GM12878 (cell line): ENCODE data around the gene THTPA. TPM values are rescaled to one million over a fixed set of nuclear protein-coding genes. Genes with fewer than 3 reads are reported as not detected.

Experiments used
- ATAC-seq: fragments of 200-7000 bp; cut with Tn5 transposase; 3 replicates; pipeline ENCODE4 v1.9.1; 2020; ENCODE audit warnings: mild to moderate bottlenecking, moderate library complexity
- BruUV-seq: library from RNA; stranded (reverse); fragments of 400-500 nt; replicated peaks from 2 replicates; lab custom pipeline; 2021; lab: Mats Ljungman, UMichigan
- CTCF ChIA-PET: fragments of 300-600 bp; sonication (Branson Sonifier 250); formaldehyde crosslinking; extraction: SDS; loops from one replicate; lab custom pipeline; 2021; ENCODE audit warnings: inconsistent platforms; lab: Yijun Ruan, JAX
- POLR2A ChIA-PET: fragments of 350-600 bp; formaldehyde crosslinking; extraction: SDS; loops from one replicate; lab custom pipeline; 2021; ENCODE audit warnings: inconsistent platforms; lab: Charles Lee
- RAD21 ChIA-PET: fragments of 300-600 bp; sonication (Branson Sonifier 250); formaldehyde crosslinking; loops from one replicate; lab custom pipeline; 2023; ENCODE audit warnings: antibody characterized with exemption; ENCODE audit not compliant: unreplicated experiment; lab: Charles Lee
- SMC1A ChIA-PET: fragments of 300-600 bp; sonication (Branson Sonifier 250); formaldehyde crosslinking; loops from one replicate; lab custom pipeline; 2023; ENCODE audit not compliant: unreplicated experiment, uncharacterized antibody; lab: Charles Lee
- DNase-seq: peaks from one replicate; pipeline ENCODE4 v3.0.0-alpha.2; 2011; ENCODE audit warnings: low read depth, low spot score
- FAIRE-seq: peaks from 3 replicates; lab custom pipeline; 2011; peaks lifted over from hg19 to GRCh38; lab: Jason Lieb, UNC
- H2AFZ ChIP-seq: 2 replicates; pipeline ENCODE4 v1.6.0; 2011; ENCODE audit warnings: low read depth, low read length, control low read depth; ENCODE audit not compliant: control insufficient read depth
- H3K27ac ChIP-seq: 2 replicates; pipeline ENCODE4 v1.5.1; 2011; ENCODE audit warnings: control low read depth; ENCODE audit not compliant: control insufficient read depth, insufficient read depth
- H3K27me3 ChIP-seq, 2 experiments: replicated peaks in 1 of 2; 2 replicates each; pipeline versions ENCODE4 v1.6.0 to v1.6.1; 2011; ENCODE audit warnings: low read length in 1 of 2; ENCODE audit not compliant: control insufficient read depth in 2 of 2, insufficient read depth in 2 of 2
- H3K36me3 ChIP-seq, 2 experiments: 2 replicates each; pipeline ENCODE4 v1.5.1; 2011; ENCODE audit warnings: low read length in 1 of 2; ENCODE audit not compliant: control insufficient read depth in 2 of 2, insufficient read depth in 2 of 2
- H3K4me1 ChIP-seq: 2 replicates; pipeline ENCODE4 v1.6.1; 2011; ENCODE audit warnings: mild to moderate bottlenecking, low read length, moderate library complexity, mixed read lengths; ENCODE audit not compliant: control insufficient read depth, insufficient read depth
- H3K4me2 ChIP-seq: 2 replicates; pipeline ENCODE4 v1.6.0; 2011; ENCODE audit warnings: control low read depth; ENCODE audit not compliant: control insufficient read depth, insufficient read depth
- H3K4me3 ChIP-seq: fragments of 200-600 bp; sonication (generic); 2 replicates; pipeline ENCODE4 v1.5.1; 2016
- H3K79me2 ChIP-seq: 2 replicates; pipeline ENCODE4 v1.6.0; 2011; ENCODE audit warnings: low read length; ENCODE audit not compliant: control insufficient read depth, insufficient read depth
- H3K9ac ChIP-seq: 2 replicates; pipeline ENCODE4 v1.8.0; 2011; ENCODE audit warnings: low read length, control low read depth, mixed read lengths; ENCODE audit not compliant: control insufficient read depth, insufficient read depth
- H3K9me3 ChIP-seq: replicated peaks from 3 replicates; pipeline ENCODE4 v1.5.1; 2011; ENCODE audit warnings: mild to moderate bottlenecking, low read length; ENCODE audit not compliant: control insufficient read depth, insufficient read depth
- H4K20me1 ChIP-seq: 2 replicates; pipeline ENCODE4 v1.6.0; 2011; ENCODE audit not compliant: control insufficient read depth, insufficient read depth
- BCL3 ChIP-seq: IDR thresholded peaks from 2 replicates; pipeline ENCODE4 v1.6.1; 2011; ENCODE audit warnings: borderline replicate concordance, low read depth, mild to moderate bottlenecking, moderate library complexity, low read length; ENCODE audit not compliant: insufficient read depth, poor library complexity, severe bottlenecking
- POU2F2 ChIP-seq: IDR thresholded peaks from 3 replicates; pipeline ENCODE4 v1.6.1; 2011; ENCODE audit warnings: low read depth, mild to moderate bottlenecking, low read length, borderline replicate concordance
- SPI1 ChIP-seq: IDR thresholded peaks from 2 replicates; pipeline ENCODE4 v1.6.1; 2011; ENCODE audit warnings: low read depth, mild to moderate bottlenecking, low read length, moderate library complexity, borderline replicate concordance; ENCODE audit not compliant: insufficient read depth
- WGBS: methylation state at CpG from one replicate; pipeline ENCODE4 v1.1.6; 2016; ENCODE audit warnings: low lambda C conversion rate; ENCODE audit not compliant: insufficient replicate concordance, insufficient coverage; ENCODE audit errors: missing lambda C conversion rate; 5-methylcytosine and 5-hydroxymethylcytosine counted together
- in situ Hi-C: fragments of 300-500 bp; cut with MboI; formaldehyde crosslinking; loops from 9 replicates; pipeline ENCODE4 v1.14.3; 2018; ENCODE audit warnings: mixed read lengths
- intact Hi-C: fragments of 100-400 bp; cut with micrococcal nuclease; formaldehyde crosslinking; loops from one replicate; pipeline ENCODE4 v1.14.2; 2022; ENCODE audit not compliant: unreplicated experiment
- polyA plus RNA-seq, 11 experiments: library from polyadenylated mRNA; depleted of rRNA in 4 of 11; unstranded in 6 of 11; stranded (reverse) in 5 of 11; fragments of >200 nt; fragmentation: Nextera tagmentation in 4 of 11; fragmentation: Illumina TruSeq in 1 of 11; extraction: Ambion mirVana in 4 of 11; extraction: Trizol in 1 of 11; gene quantifications; 1 replicate in 1 of 11; 2 replicates in 10 of 11; pipeline versions ENCODE4 v1.2.1 to v1.2.3, GENCODE V29; 2011 to 2016; ENCODE audit warnings: inconsistent platforms in 2 of 11, missing spikeins in 2 of 11, low read depth in 1 of 11
- total RNA-seq, 4 experiments: library from RNA; depleted of rRNA in 3 of 4; stranded (reverse); fragments of >200 nt in 3 of 4; fragmentation: Illumina TruSeq in 1 of 4; extraction: Trizol in 1 of 4; gene quantifications; 2 replicates each; pipeline versions ENCODE4 v1.2.1 to v1.2.3, GENCODE V29; 2013 to 2021

The THTPA gene
- total and polyA plus RNA-seq, 10 of the 15 experiments (the other 5 are each of a cell fraction or from before 2014, with no cell fraction given), result 3.1 to 24.9 (median 12.8) TPM

- Histone ChIP-seq H3K4me1 (peaks cover 8% of the 10 kb centered on the region), H4K20me1 (no peaks in the 10 kb centered on the region), H3K4me3 (no peak overlapping the region), H3K9me3 (no peaks in the 10 kb centered on the region), H3K4me2 (peak overlapping the region; percentile 35), H2AFZ (peak overlapping the region; percentile 92), H3K36me3 (no peaks in the 10 kb centered on the region), H3K9ac (no peak overlapping the region), H3K79me2 (no peaks in the 10 kb centered on the region), H3K27me3 (no peaks in the 10 kb centered on the region), H3K27ac (no peak overlapping the region)
- ChIA-PET POLR2A (interaction anchor here (1.3 to 3.2 kb wide), 2 partner anchors 16 to 42 kb away, joined by 5 to 12 read pairs; no protein-coding TSS in a partner anchor), CTCF (interaction anchor here (0.6 to 4.3 kb wide), 40 partner anchors 8 to 519 kb away, joined by 3 to 91 read pairs (median 5); partner anchors contain the start of genes AP1G2, DHRS2, DHRS4 and THTPA), SMC1A (interaction anchor here (0.9 to 3.7 kb wide), 22 partner anchors 10 to 366 kb away, joined by 3 to 44 read pairs (median 5); partner anchors contain the start of genes DHRS2 and JPH4), RAD21 (interaction anchor here (0.6 to 4.5 kb wide), 26 partner anchors 16 to 719 kb away, joined by 3 to 44 read pairs (median 5); no protein-coding TSS in a partner anchor)
- TF ChIP-seq POU2F2 (no peak), BCL3 (no peak), SPI1 (peak; percentile 56; the same call in 1 of the 2 replicates)
- in situ Hi-C loops, result loop anchor here (5.0 kb wide), 1 partner anchor 343 kb away; no protein-coding TSS in a partner anchor
- peak; percentile 54 for ATAC-seq
- no peak for FAIRE-seq
- WGBS, result 75% methylated on average over 2 of the region's 2 CpGs
- BruUV-seq, result no TSS peak
- intact Hi-C loops, result loop anchor here (1.0 to 10.0 kb wide), 7 partner anchors 43 to 435 kb away; partner anchors contain the start of gene DHRS4
- no peak for DNase-seq
These were observed 33.5 kb downstream of the THTPA start for GRCh38 chr14:23589606-23590005.
